Nephron progenitor cell (in vitro differentiated cells): ENCODE data around the gene KCNQ2.

ENCODE experiments used
- DNase-seq: peaks from one replicate; pipeline ENCODE4 v3.0.0; 2021
- H3K27ac Mint-ChIP-seq: 2 replicates; pipeline ENCODE4 v1.8.0; 2021; ENCODE audit warnings: mild to moderate bottlenecking, moderate library complexity, mixed read lengths
- H3K27me3 Mint-ChIP-seq: 2 replicates; pipeline ENCODE4 v1.8.0; 2021; ENCODE audit warnings: mild to moderate bottlenecking, low read depth, mixed read lengths; ENCODE audit not compliant: poor library complexity
- H3K36me3 Mint-ChIP-seq: 2 replicates; pipeline ENCODE4 v1.8.0; 2021; ENCODE audit warnings: low read depth, mixed read lengths
- H3K4me1 Mint-ChIP-seq: 2 replicates; pipeline ENCODE4 v1.8.0; 2021; ENCODE audit warnings: mixed read lengths
- H3K4me3 Mint-ChIP-seq: 2 replicates; pipeline ENCODE4 v1.8.0; 2021; ENCODE audit warnings: mild to moderate bottlenecking, moderate library complexity, mixed read lengths
- H3K9me3 Mint-ChIP-seq: 2 replicates; pipeline ENCODE4 v1.8.0; 2021; ENCODE audit warnings: mild to moderate bottlenecking, moderate library complexity, mixed read lengths
- TF ChIP-seq, protein P1 (sequence below): fragments of 200-600 bp; sonication (generic); IDR thresholded peaks from 2 replicates; pipeline ENCODE4 v1.5.0; 2021; ENCODE audit warnings: antibody characterized with exemption

KCNQ2 gene

DNA sequence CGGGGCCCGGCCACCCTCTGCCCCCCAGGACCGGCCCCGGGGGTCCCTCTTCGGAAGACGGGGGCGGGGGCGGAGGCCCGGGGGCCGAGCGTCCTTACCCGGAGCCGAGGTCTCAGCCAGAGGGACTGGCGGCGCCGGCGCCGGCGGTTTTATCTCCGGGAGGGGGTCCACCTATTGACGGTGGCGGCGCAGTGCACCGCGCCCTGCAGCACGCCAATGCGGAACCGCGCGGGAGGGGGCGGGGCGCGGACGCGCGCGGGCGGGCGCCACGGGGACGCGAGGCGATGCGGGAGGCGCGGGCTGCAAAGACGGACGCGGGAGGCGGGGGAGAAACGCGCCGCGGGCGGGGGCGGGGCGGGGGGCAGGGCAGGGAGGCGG, 26.5 kb upstream of the KCNQ2 start, which contains the start of gene EEF1A2:
EEF1A2 (minus strand) TSS at position 124 of the 378 bp plus-strand sequence. CDS start 1,320 bp downstream, outside the sequence.
- Mint-ChIP-seq H3K9me3 (peaks cover 3% of the 10 kb centered on the region), H3K4me3 (no peak within 1 kb of the TSS), H3K36me3 (no peaks in the 10 kb centered on the region), H3K4me1 (peaks cover 6% of the 10 kb centered on the region), H3K27me3 (peaks cover 69% of the 10 kb centered on the region), H3K27ac (no peak within 1 kb of the TSS)
- peak; percentile 64 for DNase-seq
- TF ChIP-seq, protein P1, sequence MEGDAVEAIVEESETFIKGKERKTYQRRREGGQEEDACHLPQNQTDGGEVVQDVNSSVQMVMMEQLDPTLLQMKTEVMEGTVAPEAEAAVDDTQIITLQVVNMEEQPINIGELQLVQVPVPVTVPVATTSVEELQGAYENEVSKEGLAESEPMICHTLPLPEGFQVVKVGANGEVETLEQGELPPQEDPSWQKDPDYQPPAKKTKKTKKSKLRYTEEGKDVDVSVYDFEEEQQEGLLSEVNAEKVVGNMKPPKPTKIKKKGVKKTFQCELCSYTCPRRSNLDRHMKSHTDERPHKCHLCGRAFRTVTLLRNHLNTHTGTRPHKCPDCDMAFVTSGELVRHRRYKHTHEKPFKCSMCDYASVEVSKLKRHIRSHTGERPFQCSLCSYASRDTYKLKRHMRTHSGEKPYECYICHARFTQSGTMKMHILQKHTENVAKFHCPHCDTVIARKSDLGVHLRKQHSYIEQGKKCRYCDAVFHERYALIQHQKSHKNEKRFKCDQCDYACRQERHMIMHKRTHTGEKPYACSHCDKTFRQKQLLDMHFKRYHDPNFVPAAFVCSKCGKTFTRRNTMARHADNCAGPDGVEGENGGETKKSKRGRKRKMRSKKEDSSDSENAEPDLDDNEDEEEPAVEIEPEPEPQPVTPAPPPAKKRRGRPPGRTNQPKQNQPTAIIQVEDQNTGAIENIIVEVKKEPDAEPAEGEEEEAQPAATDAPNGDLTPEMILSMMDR = no peak

DNA sequence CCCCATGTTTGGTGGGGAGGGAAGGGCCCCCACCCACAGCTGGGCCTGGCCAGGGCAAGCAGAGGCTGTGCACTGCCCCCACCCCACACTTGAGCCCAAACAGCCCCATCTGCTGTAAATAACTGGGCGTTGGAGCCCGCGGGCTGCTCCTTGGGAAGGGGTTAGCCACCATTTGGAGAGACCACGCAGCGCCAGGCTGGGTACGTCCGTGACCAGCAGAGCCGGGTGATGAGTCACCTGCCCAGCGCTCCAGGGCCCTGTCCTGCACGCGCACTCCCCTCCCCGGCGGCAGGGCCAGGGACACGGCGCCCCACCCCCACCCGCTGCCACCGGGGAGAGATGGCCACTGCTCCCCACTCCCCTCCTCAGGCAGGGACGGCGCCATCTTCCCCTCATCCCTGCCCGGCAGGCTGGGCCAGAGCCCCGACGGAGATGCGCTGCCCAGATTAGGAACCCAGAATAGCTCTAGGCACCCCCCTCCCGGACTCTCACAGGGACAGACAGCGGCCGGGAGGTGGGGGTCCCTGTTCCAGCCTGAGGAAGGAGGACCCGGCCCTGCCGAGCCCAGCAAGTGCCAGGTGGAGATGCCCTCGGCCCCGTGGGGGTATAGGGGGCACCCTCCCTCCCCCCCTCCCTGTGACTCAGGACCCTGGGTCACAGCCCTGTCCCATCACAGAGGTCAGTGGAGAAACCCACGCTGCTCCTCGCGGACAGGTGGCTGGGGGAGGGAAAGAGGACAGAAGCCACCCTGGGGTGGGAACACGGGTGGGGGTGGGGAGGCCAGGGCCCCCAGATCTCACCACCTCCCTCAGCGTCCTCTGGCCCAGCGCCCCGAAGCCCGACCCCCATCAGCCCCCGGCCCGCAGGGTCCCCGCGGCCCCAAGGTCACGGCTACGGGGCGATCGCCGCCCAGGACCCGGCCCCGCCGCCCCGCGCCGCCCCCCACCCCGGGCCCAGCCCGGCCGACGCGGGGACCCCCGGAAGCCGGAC, 25.8 kb upstream of the KCNQ2 start:
- H3K27me3 Mint-ChIP-seq = peaks cover 69% of the 10 kb centered on the region
- DNase-seq = no peak

DNA sequence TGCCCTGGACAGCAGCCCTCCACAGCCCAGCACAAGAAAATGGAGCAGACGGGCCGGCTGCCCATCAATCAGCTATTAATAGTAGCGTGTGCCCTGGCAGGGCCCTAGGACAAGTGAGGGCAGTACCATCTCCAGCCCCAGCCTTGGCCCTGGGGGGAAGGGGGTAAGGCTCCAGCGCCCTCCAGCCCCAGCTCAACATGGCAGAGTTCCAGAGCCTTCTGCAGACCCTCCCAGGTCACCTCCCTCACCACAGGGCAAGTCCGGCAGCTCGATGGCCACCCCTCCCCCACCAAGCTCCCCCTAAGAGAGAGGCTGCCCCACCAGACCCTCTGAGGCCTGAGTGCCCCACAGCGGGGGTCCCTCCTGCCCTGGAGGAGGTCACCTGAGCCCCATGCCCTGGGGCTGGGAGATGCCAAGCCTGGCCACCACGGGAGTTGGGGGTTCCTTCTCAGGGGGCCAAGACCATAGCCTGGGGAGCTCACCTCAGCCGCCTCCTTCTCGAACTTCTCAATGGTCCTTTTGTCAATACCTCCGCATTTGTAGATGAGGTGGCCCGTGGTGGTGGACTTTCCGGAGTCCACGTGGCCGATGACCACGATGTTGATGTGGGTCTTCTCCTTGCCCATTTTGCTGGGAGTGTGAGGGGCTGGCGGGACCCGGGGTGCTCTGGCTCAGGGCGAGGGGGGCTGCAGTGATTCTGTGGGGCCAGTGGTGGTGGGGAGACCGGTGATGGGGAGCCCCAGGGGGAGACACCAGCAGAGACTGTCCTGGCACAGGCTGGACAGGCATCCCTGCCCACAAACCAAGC, 24.9 kb upstream of the KCNQ2 start:
- Mint-ChIP-seq H3K27ac (no peak overlapping the region), H3K4me3 (no peak overlapping the region), H3K27me3 (peaks cover 75% of the 10 kb centered on the region), H3K4me1 (peaks cover 6% of the 10 kb centered on the region), H3K36me3 (no peaks in the 10 kb centered on the region), H3K9me3 (no peaks in the 10 kb centered on the region)
- DNase-seq = no peak
- TF ChIP-seq, protein P1 = no peak

More for the DNA sequence above, 25.8 kb upstream of the KCNQ2 start:
- TF ChIP-seq, protein P1 = no peak
- Mint-ChIP-seq H3K9me3 (no peaks in the 10 kb centered on the region), H3K4me1 (peaks cover 6% of the 10 kb centered on the region), H3K4me3 (no peak overlapping the region), H3K27ac (no peak overlapping the region), H3K36me3 (no peaks in the 10 kb centered on the region)

DNA sequence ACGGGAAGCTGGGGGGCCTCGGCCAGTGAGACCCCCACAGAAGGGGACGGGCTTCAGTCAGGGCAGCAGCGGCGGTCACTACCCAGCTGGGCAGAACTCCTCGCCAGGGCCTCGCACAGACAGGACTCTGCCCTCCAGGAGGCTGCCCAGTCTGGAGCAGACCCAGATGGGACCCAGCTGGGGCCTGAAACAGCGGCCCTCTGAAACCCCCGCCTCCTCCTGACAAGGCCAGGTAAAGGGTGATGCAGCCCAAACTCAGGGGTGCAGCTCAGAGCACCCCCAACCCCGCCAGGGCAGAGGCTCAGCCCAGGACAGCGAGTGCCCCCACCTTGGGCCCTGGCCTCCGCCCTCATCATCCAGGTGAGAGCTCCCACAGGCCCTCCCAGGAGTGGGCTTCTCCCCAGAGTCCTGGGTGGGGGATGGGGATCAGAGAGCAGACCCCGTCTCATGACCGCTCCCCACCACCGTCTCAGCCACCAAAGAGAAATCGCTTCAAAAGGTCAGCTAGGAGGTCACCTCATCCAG, 24.2 kb upstream of the KCNQ2 start:
- H3K27ac Mint-ChIP-seq = no peak overlapping the region
- H3K4me3 Mint-ChIP-seq = no peak overlapping the region
- peaks cover 75% of the 10 kb centered on the region for H3K27me3 Mint-ChIP-seq

DNA sequence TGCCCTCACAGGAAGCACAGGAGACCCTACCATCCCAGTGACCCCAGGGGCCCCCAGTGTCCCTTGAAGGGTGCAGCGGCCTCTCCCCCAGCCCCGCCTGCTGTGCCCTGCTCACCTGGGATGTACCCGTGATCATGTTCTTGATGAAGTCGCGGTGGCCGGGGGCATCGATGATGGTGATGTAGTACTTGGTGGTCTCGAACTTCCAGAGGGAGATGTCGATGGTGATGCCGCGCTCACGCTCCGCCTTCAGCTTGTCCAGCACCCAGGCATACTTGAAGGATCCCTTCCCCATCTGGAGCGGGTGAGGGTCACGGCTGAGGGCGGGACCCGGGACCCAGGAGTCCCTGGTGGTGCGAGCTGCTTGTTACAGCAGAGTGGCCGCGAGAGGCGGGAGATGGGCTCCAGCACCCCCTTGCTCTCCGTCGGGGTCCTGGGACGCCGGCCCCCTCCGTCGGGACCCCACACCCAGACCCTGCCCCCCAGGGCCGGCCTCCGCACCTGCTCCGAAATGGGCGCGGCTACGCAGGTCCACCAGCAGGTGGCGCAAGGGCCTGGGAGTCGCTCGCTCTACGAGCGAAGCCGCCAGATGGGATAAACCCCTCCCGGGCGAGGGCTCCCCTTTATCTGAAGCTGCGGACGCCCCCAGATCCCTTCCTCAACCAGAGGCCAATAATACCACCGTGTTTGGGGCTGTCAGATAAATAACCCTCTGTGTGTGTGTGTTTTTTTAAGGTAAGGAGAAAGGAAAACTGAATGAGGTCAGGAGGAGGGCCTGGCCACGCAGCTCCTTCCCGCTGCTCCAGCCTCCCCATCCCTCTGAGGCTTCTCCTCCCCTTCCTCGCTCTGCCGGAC, 23.5 kb upstream of the KCNQ2 start:
- DNase-seq = peak; percentile 87
- Mint-ChIP-seq H3K27me3 (peaks cover 76% of the 10 kb centered on the region), H3K4me1 (peaks cover 2% of the 10 kb centered on the region), H3K27ac (no peak overlapping the region), H3K9me3 (no peaks in the 10 kb centered on the region), H3K4me3 (no peak overlapping the region), H3K36me3 (no peaks in the 10 kb centered on the region)
- TF ChIP-seq, protein P1 = peak; percentile 96

More for the DNA sequence above, 24.2 kb upstream of the KCNQ2 start:
- TF ChIP-seq, protein P1 = no peak
- H3K36me3 Mint-ChIP-seq = no peaks in the 10 kb centered on the region
- peaks cover 6% of the 10 kb centered on the region for H3K4me1 Mint-ChIP-seq
- no peaks in the 10 kb centered on the region for H3K9me3 Mint-ChIP-seq
- no peak for DNase-seq
